CD14-positive monocyte (primary cell): Measurements from ENCODE around the gene CACNB2. TPM values are rescaled to one million over a fixed set of nuclear protein-coding genes. Genes with fewer than 3 reads are reported as not detected.

Experiments
- DNase-seq, 3 donors: peaks; one replicate each; pipeline ENCODE4 v3.0.0-alpha.2; 2011 to 2022
- H2AFZ ChIP-seq: 2 replicates; pipeline ENCODE4 v1.6.0; 2012; ENCODE audit warnings: mild to moderate bottlenecking, low read depth, low read length, inconsistent platforms; ENCODE audit not compliant: insufficient read depth, poor library complexity, severe bottlenecking
- H3K27ac ChIP-seq, 2 donors: 1 replicate in 1 of 2; 2 replicates in 1 of 2; pipeline ENCODE4 v1.5.1; 2012 to 2013; ENCODE audit warnings: low read length in 2 of 2, control low read depth in 1 of 2, inconsistent platforms in 1 of 2, low read depth in 1 of 2, mild to moderate bottlenecking in 1 of 2
- H3K27me3 ChIP-seq, 2 donors: one replicate each; pipeline versions ENCODE4 v1.6.0 to v1.6.1; 2011 to 2013; ENCODE audit warnings: low read length in 2 of 2; ENCODE audit not compliant: control insufficient read depth in 2 of 2, insufficient read depth in 2 of 2
- H3K36me3 ChIP-seq, 2 donors: replicated peaks in 1 of 2; 1 replicate in 1 of 2; 2 replicates in 1 of 2; pipeline versions ENCODE4 v1.5.1 to v1.6.1; 2012 to 2013; ENCODE audit warnings: low read length in 2 of 2, control low read depth in 1 of 2, inconsistent platforms in 1 of 2, mild to moderate bottlenecking in 1 of 2; ENCODE audit not compliant: insufficient read depth in 2 of 2, control insufficient read depth in 1 of 2
- H3K4me1 ChIP-seq, 2 donors: 1 replicate in 1 of 2; 2 replicates in 1 of 2; pipeline versions ENCODE4 v1.5.1 to v1.6.1; 2012 to 2013; ENCODE audit warnings: low read length in 2 of 2, control low read depth in 1 of 2, inconsistent platforms in 1 of 2, mild to moderate bottlenecking in 1 of 2, moderate library complexity in 1 of 2; ENCODE audit not compliant: insufficient read depth in 2 of 2, control insufficient read depth in 1 of 2
- H3K4me2 ChIP-seq: replicated peaks from 2 replicates; pipeline ENCODE3; 2012; ENCODE audit warnings: low read length, moderate library complexity, mild to moderate bottlenecking; ENCODE audit not compliant: poor library complexity, severe bottlenecking; ENCODE audit errors: extremely low read depth
- H3K4me3 ChIP-seq, 3 experiments: fragments of 200-600 bp in 1 of 3; sonication (generic) in 1 of 3; replicated peaks in 1 of 3; 1 replicate in 2 of 3; 2 replicates in 1 of 3; pipeline ENCODE4 v1.5.1; 2011 to 2013; ENCODE audit warnings: low read length in 3 of 3, mild to moderate bottlenecking in 3 of 3, control low read depth in 2 of 3, low read depth in 2 of 3, inconsistent platforms in 1 of 3, moderate library complexity in 1 of 3
- H3K79me2 ChIP-seq: 2 replicates; pipeline ENCODE4 v1.6.0; 2012; ENCODE audit warnings: mild to moderate bottlenecking, control low read depth, inconsistent platforms, low read length, moderate library complexity; ENCODE audit not compliant: insufficient read depth
- H3K9ac ChIP-seq: 2 replicates; pipeline ENCODE4 v1.6.0; 2017; ENCODE audit warnings: low read length, mild to moderate bottlenecking; ENCODE audit not compliant: insufficient read depth, poor library complexity, severe bottlenecking
- H3K9me3 ChIP-seq, 2 donors: replicated peaks in 1 of 2; 1 replicate in 1 of 2; 2 replicates in 1 of 2; pipeline versions ENCODE4 v1.5.1 to v1.6.1; 2012 to 2013; ENCODE audit warnings: low read length in 2 of 2, control low read depth in 1 of 2; ENCODE audit not compliant: control insufficient read depth in 1 of 2, insufficient read depth in 1 of 2
- H4K20me1 ChIP-seq: 2 replicates; pipeline ENCODE4 v1.6.0; 2012; ENCODE audit warnings: mild to moderate bottlenecking, low read length, control low read depth, moderate library complexity; ENCODE audit not compliant: insufficient read depth
- H3K27ac Mint-ChIP-seq, 7 donors: one replicate each; pipeline ENCODE4 v1.8.0; 2020; ENCODE audit warnings: mild to moderate bottlenecking in 7 of 7, mixed read lengths in 7 of 7, moderate library complexity in 6 of 7, inconsistent platforms in 2 of 7
- H3K27me3 Mint-ChIP-seq, 3 donors: one replicate each; pipeline ENCODE4 v1.8.0; 2021 to 2022; ENCODE audit warnings: low read depth in 3 of 3, mild to moderate bottlenecking in 3 of 3, mixed read lengths in 3 of 3, moderate library complexity in 3 of 3, inconsistent platforms in 1 of 3
- H3K36me3 Mint-ChIP-seq, 2 donors: one replicate each; pipeline ENCODE4 v1.8.0; 2020; ENCODE audit warnings: mixed read lengths in 2 of 2, inconsistent platforms in 1 of 2, mild to moderate bottlenecking in 1 of 2
- H3K4me1 Mint-ChIP-seq: one replicate; pipeline ENCODE4 v1.8.0; 2020; ENCODE audit warnings: mild to moderate bottlenecking, mixed read lengths
- H3K4me3 Mint-ChIP-seq, 2 donors: one replicate each; pipeline ENCODE4 v1.8.0; 2020; ENCODE audit warnings: mild to moderate bottlenecking in 2 of 2, mixed read lengths in 2 of 2, moderate library complexity in 1 of 2
- H3K9me3 Mint-ChIP-seq, 7 donors: one replicate each; pipeline ENCODE4 v1.8.0; 2020 to 2022; ENCODE audit warnings: mixed read lengths in 7 of 7, mild to moderate bottlenecking in 6 of 7, moderate library complexity in 6 of 7, inconsistent platforms in 2 of 7
- CTCF ChIP-seq: fragments of 200-600 bp; IDR thresholded peaks from one replicate; pipeline ENCODE4 v1.8.0; 2022; ENCODE audit warnings: antibody characterized with exemption, mild to moderate bottlenecking
- WGBS: methylation state at CpG from one replicate; pipeline ENCODE4 v1.1.5; 2013; ENCODE audit warnings: missing lambda C conversion rate; ENCODE audit not compliant: insufficient coverage; 5-methylcytosine and 5-hydroxymethylcytosine counted together
- intact Hi-C, 2 donors: fragments of 100-400 bp; cut with micrococcal nuclease; formaldehyde crosslinking; loops; one replicate each; pipeline versions ENCODE4 v1.15.0 to v1.15.1; 2023
- polyA plus RNA-seq, 3 donors: library from polyadenylated mRNA; depleted of rRNA in 1 of 3; unstranded in 2 of 3; stranded (reverse) in 1 of 3; fragments of 300-500 nt in 2 of 3; fragments of >200 nt in 1 of 3; fragmentation: Illumina TruSeq in 2 of 3; gene quantifications; 1 replicate in 2 of 3; 2 replicates in 1 of 3; pipeline ENCODE4 v1.2.3, GENCODE V29; 2012 to 2021

The CACNB2 gene
- polyA plus RNA-seq, 3 donors: 0.05 TPM; not detected in 2

GRCh38 chr10:18122753-18123152 is 17.5 kb upstream of the CACNB2 start:
- intact Hi-C loops: no loop called here
- H3K27ac Mint-ChIP-seq: peak overlapping the region in 1 of 7 donors; percentile 22

GRCh38 chr10:18133046-18133445 is 7.2 kb upstream of the CACNB2 start:
- no peak for TF ChIP-seq CTCF
- H3K27me3 ChIP-seq: peaks cover 0 to 3% of the 10 kb centered on the region in 2 donors
- no peak overlapping the region for H3K9ac ChIP-seq
- intact Hi-C loops: no loop called here
- H3K4me3 Mint-ChIP-seq: no peak overlapping the region
- H3K27me3 Mint-ChIP-seq: peaks cover 0 to 4% (median 0%) of the 10 kb centered on the region in 3 donors
- H3K36me3 ChIP-seq: no peaks in the 10 kb centered on the region
- no peak overlapping the region for H2AFZ ChIP-seq
- H3K9me3 Mint-ChIP-seq: no peaks in the 10 kb centered on the region
- H3K4me1 ChIP-seq: no peaks in the 10 kb centered on the region
- H3K27ac ChIP-seq: no peak overlapping the region
- H4K20me1 ChIP-seq: no peaks in the 10 kb centered on the region
- no peaks in the 10 kb centered on the region for H3K9me3 ChIP-seq
- H3K27ac Mint-ChIP-seq: no peak overlapping the region
- no peak for DNase-seq
- no peak overlapping the region for H3K4me2 ChIP-seq
- no peaks in the 10 kb centered on the region for H3K4me1 Mint-ChIP-seq
- no peaks in the 10 kb centered on the region for H3K79me2 ChIP-seq
- H3K36me3 Mint-ChIP-seq: no peaks in the 10 kb centered on the region
- no peak overlapping the region for H3K4me3 ChIP-seq
- WGBS: no CpG with 5 or more reads among the region's 3 CpGs

More at GRCh38 chr10:18122753-18123152, 17.5 kb upstream of the CACNB2 start:
- H3K36me3 Mint-ChIP-seq: no peaks in the 10 kb centered on the region
- H3K4me1 Mint-ChIP-seq: no peaks in the 10 kb centered on the region
- H3K9me3 Mint-ChIP-seq: peaks cover 0 to 6% (median 3%) of the 10 kb centered on the region in 7 donors
- H3K4me3 ChIP-seq: no peak overlapping the region
- no peaks in the 10 kb centered on the region for H3K27me3 ChIP-seq
- H4K20me1 ChIP-seq: no peaks in the 10 kb centered on the region
- H3K4me1 ChIP-seq: no peaks in the 10 kb centered on the region
- DNase-seq: no peak
- no peak overlapping the region for H2AFZ ChIP-seq
- no peaks in the 10 kb centered on the region for H3K27me3 Mint-ChIP-seq
- H3K27ac ChIP-seq: no peak overlapping the region
- no peak for TF ChIP-seq CTCF
- no peak overlapping the region for H3K9ac ChIP-seq
- H3K4me2 ChIP-seq: no peak overlapping the region
- H3K9me3 ChIP-seq: peaks cover 0 to 6% of the 10 kb centered on the region in 2 donors
- 83% methylated on average over 1 of the region's 3 CpGs for WGBS
- no peak overlapping the region for H3K4me3 Mint-ChIP-seq
- H3K36me3 ChIP-seq: no peaks in the 10 kb centered on the region
- H3K79me2 ChIP-seq: no peaks in the 10 kb centered on the region
